IMR-90 (cell line): ENCODE measurements around the gene SLC25A5. TPM values are rescaled to one million over a fixed set of nuclear protein-coding genes. Genes with fewer than 3 reads are reported as not detected.

ENCODE experiments used
- ATAC-seq: fragments of 200-7000 bp; cut with Tn5 transposase; 2 replicates; pipeline ENCODE4 v1.9.1; 2020; ENCODE audit warnings: low read depth, mild to moderate bottlenecking, moderate library complexity
- Bru-seq: library from RNA; stranded (reverse); fragments of 400-500 nt; gene quantifications from one replicate; lab custom pipeline; 2021; lab: Mats Ljungman, UMichigan
- BruChase-seq, 2 experiments: library from RNA; stranded (reverse); fragments of 400-500 nt; gene quantifications; one replicate each; lab custom pipeline; 2021; lab: Mats Ljungman, UMichigan
- BruUV-seq: library from RNA; stranded (reverse); fragments of 400-500 nt; replicated peaks from 2 replicates; lab custom pipeline; 2021; lab: Mats Ljungman, UMichigan
- CTCF ChIA-PET: fragments of 300-600 bp; formaldehyde crosslinking; extraction: SDS; loops from one replicate; lab custom pipeline; 2021; ENCODE audit warnings: antibody characterized with exemption; lab: Yijun Ruan, JAX
- POLR2A ChIA-PET: fragments of 300-600 bp; sonication (Branson Sonifier 250); formaldehyde crosslinking; loops from one replicate; lab custom pipeline; 2022; ENCODE audit warnings: antibody characterized with exemption; ENCODE audit not compliant: unreplicated experiment; lab: Charles Lee
- DNase-seq: peaks from one replicate; pipeline ENCODE4 v3.0.0; 2013
- H2AFZ ChIP-seq: replicated peaks from 2 replicates; pipeline ENCODE3; 2013; ENCODE audit warnings: low read length, mild to moderate bottlenecking; ENCODE audit not compliant: poor library complexity
- H2AK5ac ChIP-seq: 2 replicates; pipeline ENCODE4 v1.6.1; 2013; ENCODE audit warnings: low read depth, low read length, inconsistent platforms
- H2AK9ac ChIP-seq: replicated peaks from 2 replicates; pipeline ENCODE3; 2013; ENCODE audit warnings: mild to moderate bottlenecking, low read depth, low read length, moderate library complexity; ENCODE audit not compliant: poor library complexity
- H2BK120ac ChIP-seq: 2 replicates; pipeline ENCODE4 v1.6.1; 2013; ENCODE audit warnings: low read depth, low read length, inconsistent platforms
- H2BK15ac ChIP-seq: 3 replicates; pipeline ENCODE4 v1.6.1; 2013; ENCODE audit warnings: low read depth, low read length, inconsistent platforms
- H2BK20ac ChIP-seq: 2 replicates; pipeline ENCODE4 v1.6.1; 2013; ENCODE audit warnings: low read depth, mild to moderate bottlenecking, inconsistent platforms, low read length, moderate library complexity
- H2BK5ac ChIP-seq: 2 replicates; pipeline ENCODE4 v1.6.1; 2013; ENCODE audit warnings: mild to moderate bottlenecking, low read depth, low read length, inconsistent platforms; ENCODE audit not compliant: poor library complexity, severe bottlenecking
- H3K14ac ChIP-seq: replicated peaks from 2 replicates; pipeline ENCODE4 v1.6.1; 2013; ENCODE audit warnings: low read depth, low read length, inconsistent platforms
- H3K18ac ChIP-seq: 2 replicates; pipeline ENCODE4 v1.6.1; 2013; ENCODE audit warnings: low read depth, low read length, control low read depth
- H3K23ac ChIP-seq: 2 replicates; pipeline ENCODE4 v1.6.1; 2013; ENCODE audit warnings: low read depth, low read length, inconsistent platforms
- H3K27ac ChIP-seq: 2 replicates; pipeline ENCODE4 v1.5.1; 2013; ENCODE audit warnings: mild to moderate bottlenecking, control low read depth, low read length; ENCODE audit not compliant: insufficient read depth
- H3K27me3 ChIP-seq: 2 replicates; pipeline ENCODE4 v1.6.1; 2013; ENCODE audit warnings: low read length; ENCODE audit not compliant: control insufficient read depth, insufficient read depth
- H3K36me3 ChIP-seq: 2 replicates; pipeline ENCODE4 v1.6.1; 2013; ENCODE audit warnings: low read length, mixed read lengths; ENCODE audit not compliant: control insufficient read depth, insufficient read depth
- H3K4ac ChIP-seq: 2 replicates; pipeline ENCODE4 v1.6.1; 2013; ENCODE audit warnings: low read depth, low read length, inconsistent platforms
- H3K4me1 ChIP-seq: 2 replicates; pipeline ENCODE4 v1.6.1; 2013; ENCODE audit warnings: low read length, mixed read lengths; ENCODE audit not compliant: control insufficient read depth, insufficient read depth
- H3K4me2 ChIP-seq: 2 replicates; pipeline ENCODE4 v1.6.1; 2013; ENCODE audit warnings: low read depth, mild to moderate bottlenecking, control low read depth, low read length, moderate library complexity
- H3K4me3 ChIP-seq: 2 replicates; pipeline ENCODE4 v1.5.1; 2013; ENCODE audit warnings: low read depth, mild to moderate bottlenecking, control low read depth, low read length, moderate library complexity; ENCODE audit not compliant: insufficient read depth
- H3K56ac ChIP-seq: 2 replicates; pipeline ENCODE4 v1.6.1; 2013; ENCODE audit warnings: low read length, inconsistent platforms; ENCODE audit not compliant: insufficient read depth; ENCODE audit errors: extremely low read depth
- H3K79me1 ChIP-seq, 2 experiments: 2 replicates each; pipeline ENCODE4 v1.6.1; 2013; ENCODE audit warnings: low read length in 2 of 2, inconsistent platforms in 1 of 2, low read depth in 1 of 2
- H3K9ac ChIP-seq: 2 replicates; pipeline ENCODE4 v1.6.1; 2013; ENCODE audit warnings: low read depth, low read length, control low read depth
- H3K9me1 ChIP-seq: 2 replicates; pipeline ENCODE4 v1.6.1; 2013; ENCODE audit warnings: low read length, inconsistent platforms; ENCODE audit not compliant: insufficient read depth
- H3K9me3 ChIP-seq: 2 replicates; pipeline ENCODE4 v1.6.1; 2013; ENCODE audit warnings: low read length; ENCODE audit not compliant: control insufficient read depth, insufficient read depth
- H4K20me1 ChIP-seq: 2 replicates; pipeline ENCODE4 v1.6.1; 2013; ENCODE audit warnings: low read length, inconsistent platforms; ENCODE audit not compliant: insufficient read depth
- H4K5ac ChIP-seq: 2 replicates; pipeline ENCODE4 v1.6.1; 2013; ENCODE audit warnings: mild to moderate bottlenecking, low read depth, low read length, control low read depth
- H4K8ac ChIP-seq, 2 experiments: 2 replicates each; pipeline ENCODE4 v1.6.1; 2013; ENCODE audit warnings: low read depth in 2 of 2, low read length in 2 of 2, control low read depth in 1 of 2, inconsistent platforms in 1 of 2
- H4K91ac ChIP-seq: 2 replicates; pipeline ENCODE4 v1.6.1; 2013; ENCODE audit warnings: low read depth, low read length, inconsistent platforms; ENCODE audit not compliant: insufficient read depth
- BHLHE40 ChIP-seq: fragments of 150-350 bp; IDR thresholded peaks from 2 replicates; pipeline ENCODE4 v1.6.1; 2016; ENCODE audit warnings: mild to moderate bottlenecking, low read depth, low read length
- CEBPB ChIP-seq: IDR thresholded peaks from 2 replicates; pipeline ENCODE4 v1.6.1; 2012; ENCODE audit warnings: low read depth, low read length, improper control_type of control experiment
- POLR2A ChIP-seq: IDR thresholded peaks from 2 replicates; pipeline ENCODE4 v1.6.1; 2012; ENCODE audit warnings: mild to moderate bottlenecking, low read depth, low read length
- RAD21 ChIP-seq: IDR thresholded peaks from 2 replicates; pipeline ENCODE4 v1.6.1; 2012; ENCODE audit warnings: low read length, improper control_type of control experiment
- SMC3 ChIP-seq: fragments of 150-350 bp; IDR thresholded peaks from 2 replicates; pipeline ENCODE4 v1.6.1; 2016; ENCODE audit warnings: low read depth, mild to moderate bottlenecking, antibody characterized with exemption, low read length, moderate library complexity
- WGBS, 2 experiments: methylation state at CpG; one replicate each; pipeline versions ENCODE4 v1.1.5 to v1.1.7; 2013; ENCODE audit warnings: missing lambda C conversion rate in 2 of 2; ENCODE audit not compliant: insufficient read length in 1 of 2; ENCODE audit errors: extremely low coverage in 2 of 2; 5-methylcytosine and 5-hydroxymethylcytosine counted together
- dilution Hi-C: fragments of 300-500 bp; cut with HindIII; formaldehyde crosslinking; loops from one replicate; pipeline ENCODE4 v1.14.3; 2018; ENCODE audit warnings: low sequenced_read_pairs; ENCODE audit not compliant: unreplicated experiment
- in situ Hi-C: fragments of 300-500 bp; cut with MboI; formaldehyde crosslinking; loops from 3 replicates; pipeline ENCODE4 v1.14.3; 2019; ENCODE audit warnings: low sequenced_read_pairs, inconsistent platforms, mixed read lengths
- intact Hi-C: fragments of 100-400 bp; cut with micrococcal nuclease; formaldehyde crosslinking; loops from 2 replicates; pipeline ENCODE4 v1.10.0; 2022
- long read RNA-seq: library from polyadenylated mRNA; unstranded; transcript quantifications from one replicate; pipeline ENCODE4 v2.0.0, GENCODE V29; 2021; ENCODE audit not compliant: unreplicated experiment
- polyA plus RNA-seq, 3 experiments: library from polyadenylated mRNA; depleted of rRNA; stranded (reverse); fragments of >200 nt; gene quantifications; 2 replicates each; pipeline ENCODE4 v1.2.3, GENCODE V29; 2012; ENCODE audit warnings: low replicate concordance in 1 of 3
- total RNA-seq: library from RNA; depleted of rRNA; stranded (reverse); fragments of >200 nt; gene quantifications from 2 replicates; pipeline ENCODE4 v1.2.3, GENCODE V29; 2012; rRNA removed
- TF ChIP-seq, protein P1 (sequence below): fragments of 150-350 bp; IDR thresholded peaks from 2 replicates; pipeline ENCODE4 v1.6.1; 2017; ENCODE audit warnings: mild to moderate bottlenecking, antibody characterized with exemption, low read length, low read depth

SLC25A5 gene
- total RNA-seq (216 and 282 TPM in 2 replicates), polyA plus RNA-seq (2012; rRNA removed) (247 and 337 TPM in 2 replicates), Bru-seq, nascent RNA (percentile 77 among the genes with signal in this experiment), BruChase-seq, experiment 1, labeled RNA remaining after a 6-hour chase (percentile 90 among the genes with signal in this experiment), BruChase-seq, experiment 2, labeled RNA remaining after a 2-hour chase (percentile 77 among the genes with signal in this experiment)
- polyA plus RNA-seq (2012; cell fraction: cytosol; rRNA removed): 176 and 222 TPM in 2 replicates
- polyA plus RNA-seq (2012; cell fraction: nucleus; rRNA removed; ENCODE audit: low replicate concordance): 114 and 168 TPM in 2 replicates
- long read RNA-seq, transcript SLC25A5-201 (4 exons, 1,274 nt): major isoform, 138 of 145 reads
- long read RNA-seq, partial matches to known transcripts: 2 of 145 reads
- long read RNA-seq, other reads (novel, unspliced or antisense): 4 of 145 reads

DNA sequence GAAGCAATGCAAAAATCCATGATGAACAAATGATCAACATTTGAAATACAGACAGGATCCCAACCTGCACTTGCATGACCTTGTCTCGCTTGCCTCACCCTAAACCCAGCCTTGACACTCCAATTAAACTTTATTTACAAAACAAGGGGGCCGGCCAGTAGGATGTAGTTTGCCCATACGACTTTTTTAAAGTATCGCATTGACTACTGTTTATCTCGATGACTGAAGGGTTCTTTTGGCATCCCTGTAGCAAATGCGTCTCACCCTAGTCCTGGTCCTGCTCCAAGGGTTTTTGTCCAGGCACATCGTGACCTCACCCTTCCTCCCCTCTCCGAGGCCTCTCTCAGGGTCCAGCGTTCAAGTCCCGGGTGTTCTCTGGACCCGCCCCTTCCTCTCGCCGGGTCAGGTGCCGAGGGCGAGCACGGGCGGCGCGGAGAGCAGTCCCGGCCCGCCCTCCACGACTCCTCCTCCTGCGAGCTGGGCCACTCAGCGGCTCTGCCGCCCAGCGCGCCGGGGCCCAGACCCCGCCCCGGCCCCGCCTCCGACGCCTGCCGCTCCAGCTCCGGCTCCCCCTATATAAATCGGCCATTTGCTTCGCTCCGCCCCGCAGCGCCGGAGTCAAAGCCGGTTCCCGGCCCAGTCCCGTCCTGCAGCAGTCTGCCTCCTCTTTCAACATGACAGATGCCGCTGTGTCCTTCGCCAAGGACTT, at the start of gene SLC25A5:
Gene SLC25A5, plus strand, starts transcription at position 603 of the 709 bp plus-strand sequence. Its CDS starts 72 bp downstream, at position 675.
- Histone ChIP-seq H3K4me1 (no peaks in the 10 kb centered on the region), H3K79me1 (peaks cover 10 to 13% of the 10 kb centered on the region in 2 experiments), H3K56ac (peak within 1 kb of the TSS; percentile 17; the same call in 1 of the 2 replicates), H3K18ac (no peak within 1 kb of the TSS), H3K27ac (peak within 1 kb of the TSS; percentile 86), H4K8ac (peak within 1 kb of the TSS; percentile 37 to 69; a peak in 3 of 4 replicates), H3K14ac (peak within 1 kb of the TSS; percentile 53; the same call in 1 of the 2 replicates), H3K4me3 (peak within 1 kb of the TSS; percentile 97), H3K9me1 (peaks cover 5% of the 10 kb centered on the region; the same call in 1 of the 2 replicates), H3K9me3 (no peaks in the 10 kb centered on the region), H4K5ac (peak within 1 kb of the TSS; percentile 56; the same call in 1 of the 2 replicates), H2BK5ac (peak within 1 kb of the TSS; percentile 35), H2AK9ac (peak within 1 kb of the TSS; percentile 83), H3K27me3 (no peaks in the 10 kb centered on the region), H3K4ac (peak within 1 kb of the TSS; percentile 68), H3K4me2 (peak within 1 kb of the TSS; percentile 95), H2AK5ac (peak within 1 kb of the TSS; percentile 56; the same call in 1 of the 2 replicates), H2BK15ac (no peak within 1 kb of the TSS), H3K23ac (peak within 1 kb of the TSS; percentile 16), H2BK20ac (no peak within 1 kb of the TSS), H3K9ac (peak within 1 kb of the TSS; percentile 72), H2AFZ (peak within 1 kb of the TSS; percentile 86), H3K36me3 (peaks cover 5% of the 10 kb centered on the region), H2BK120ac (no peak within 1 kb of the TSS), H4K20me1 (peaks cover 8% of the 10 kb centered on the region), H4K91ac (no peak within 1 kb of the TSS)
- 38% methylated on average over 19 of the region's 46 CpGs; no CpG with 5 or more reads in 1 of the 2 experiments for WGBS, 2 experiments
- TF ChIP-seq RAD21 (no peak), POLR2A (peak; percentile 91), SMC3 (no peak), BHLHE40 (peak; percentile 79; the same call in 1 of the 2 replicates), CEBPB (no peak)
- TF ChIP-seq, protein P1, sequence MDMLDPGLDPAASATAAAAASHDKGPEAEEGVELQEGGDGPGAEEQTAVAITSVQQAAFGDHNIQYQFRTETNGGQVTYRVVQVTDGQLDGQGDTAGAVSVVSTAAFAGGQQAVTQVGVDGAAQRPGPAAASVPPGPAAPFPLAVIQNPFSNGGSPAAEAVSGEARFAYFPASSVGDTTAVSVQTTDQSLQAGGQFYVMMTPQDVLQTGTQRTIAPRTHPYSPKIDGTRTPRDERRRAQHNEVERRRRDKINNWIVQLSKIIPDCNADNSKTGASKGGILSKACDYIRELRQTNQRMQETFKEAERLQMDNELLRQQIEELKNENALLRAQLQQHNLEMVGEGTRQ: peak; percentile 57; the same call in 1 of the 2 replicates
- intact Hi-C loops: no loop called here
- BruUV-seq: no TSS peak
- ATAC-seq (peak; percentile 97), DNase-seq (peak; percentile 69)
- dilution Hi-C loops: no loop called here
- ChIA-PET POLR2A (no interaction called here), CTCF (no interaction called here)
- in situ Hi-C loops: no loop called here
